ENCODE data around the gene SPACA5B.

DNA sequence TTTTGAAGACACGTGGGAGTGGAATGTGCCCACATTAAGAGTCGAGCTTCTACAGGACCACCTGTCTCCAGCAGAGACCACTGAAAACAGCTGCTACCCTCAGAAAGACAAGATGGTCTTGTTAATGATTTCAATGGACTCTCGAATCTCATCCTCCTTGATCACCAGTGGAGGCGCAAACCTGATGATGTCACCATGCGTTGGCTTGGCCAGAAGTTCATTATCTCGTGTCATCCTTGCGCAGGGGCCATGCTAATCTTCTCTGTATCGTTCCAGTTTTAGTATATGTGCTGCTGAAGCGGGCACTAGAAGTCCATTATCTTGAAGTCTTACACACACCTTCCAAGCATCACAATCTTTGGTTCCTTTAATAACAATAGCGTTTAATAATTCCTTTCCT is 23.3 kb downstream of the SPACA5B start:
- TF ChIP-seq CTCF (IDR thresholded peaks at IDR 0.05) (no peak), POLR2AphosphoS5 (IDR thresholded peaks at IDR 0.05; ENCODE audit: low read depth, low read length) (no peak), TCF7L2 (IDR thresholded peaks at IDR 0.05; ENCODE audit: low read depth, low read length) (no peak), REST (IDR thresholded peaks at IDR 0.05; ENCODE audit: insufficient read depth in 1 of 2, low read depth in 2 of 2, low read length in 1 of 2) (no peak), SIN3A (IDR thresholded peaks at IDR 0.05; ENCODE audit: borderline replicate concordance, insufficient read depth, low read depth, low read length) (no peak)

Measured in Panc1 (cell line).